ENCODE results near the gene FNDC3B. TPM values are rescaled to one million over a fixed set of nuclear protein-coding genes. Genes with fewer than 3 reads are reported as not detected.
A peak's percentile ranks its signal among the peaks of the same experiment; 100 is the strongest.

The FNDC3B gene
- total RNA-seq, 1 donor from 2014 or later: 29.5 TPM

- no peaks in the 10 kb centered on the region for H3K4me1 ChIP-seq
- H3K27ac ChIP-seq: no peak overlapping the region
- no peak overlapping the region for H3K4me3 Mint-ChIP-seq
- peaks cover 4% of the 10 kb centered on the region for H3K27me3 Mint-ChIP-seq (ENCODE audit: insufficient read depth, low read depth)
- H3K9me3 Mint-ChIP-seq: peaks cover 20% of the 10 kb centered on the region
- DNase-seq (ENCODE audit: low spot score): no peak
- H3K36me3 ChIP-seq: peaks cover 4% of the 10 kb centered on the region
- H4K20me1 ChIP-seq (ENCODE audit: low read depth): no peaks in the 10 kb centered on the region
- no peak overlapping the region for H3K4me3 ChIP-seq
- TF ChIP-seq CTCF (IDR thresholded peaks at IDR 0.05) (no peak), EZH2 (IDR thresholded peaks at IDR 0.05) (no peak), EZH2phosphoT487 (IDR thresholded peaks at IDR 0.05) (no peak)
- H2AFZ ChIP-seq (replicated peaks): no peak overlapping the region
- no peak overlapping the region for H3K4me2 ChIP-seq
- H3K79me2 ChIP-seq (ENCODE audit: low read depth): no peaks in the 10 kb centered on the region
- no peaks in the 10 kb centered on the region for H3K4me1 Mint-ChIP-seq
- H3K36me3 Mint-ChIP-seq: peaks cover 2% of the 10 kb centered on the region
- H3K27ac Mint-ChIP-seq: no peak overlapping the region
- no peak overlapping the region for H3K9ac ChIP-seq
- H3F3A ChIP-seq (ENCODE audit: low read depth): no peaks in the 10 kb centered on the region
- H3K27me3 ChIP-seq: no peaks in the 10 kb centered on the region
- H3K9me3 ChIP-seq (ENCODE audit: low read depth): no peaks in the 10 kb centered on the region
Observed at GRCh38 chr3:172002512-172003078, 36.8 kb upstream of the FNDC3B start.

- H3K4me3 ChIP-seq: no peak overlapping the region
- H3K79me2 ChIP-seq (ENCODE audit: low read depth): no peaks in the 10 kb centered on the region
- H3K36me3 Mint-ChIP-seq: no peaks in the 10 kb centered on the region
- no peak overlapping the region for H3K9ac ChIP-seq
- H4K20me1 ChIP-seq (ENCODE audit: low read depth): no peaks in the 10 kb centered on the region
- H3K4me1 Mint-ChIP-seq: no peaks in the 10 kb centered on the region
- no peaks in the 10 kb centered on the region for H3K4me1 ChIP-seq
- H3K36me3 ChIP-seq: peaks cover 4% of the 10 kb centered on the region
- TF ChIP-seq CTCF (IDR thresholded peaks at IDR 0.05) (no peak), EZH2 (IDR thresholded peaks at IDR 0.05) (no peak), EZH2phosphoT487 (IDR thresholded peaks at IDR 0.05) (no peak)
- no peak overlapping the region for H3K27ac ChIP-seq
- no peak overlapping the region for H2AFZ ChIP-seq (replicated peaks)
- peaks cover 14% of the 10 kb centered on the region for H3K9me3 Mint-ChIP-seq
- H3K4me2 ChIP-seq: no peak overlapping the region
- no peaks in the 10 kb centered on the region for H3K27me3 ChIP-seq
- H3K27me3 Mint-ChIP-seq (ENCODE audit: insufficient read depth, low read depth): peaks cover 4% of the 10 kb centered on the region
- no peaks in the 10 kb centered on the region for H3F3A ChIP-seq (ENCODE audit: low read depth)
- no peak overlapping the region for H3K27ac Mint-ChIP-seq
- no peak overlapping the region for H3K4me3 Mint-ChIP-seq
- no peaks in the 10 kb centered on the region for H3K9me3 ChIP-seq (ENCODE audit: low read depth)
- DNase-seq (ENCODE audit: low spot score): no peak
Observed at GRCh38 chr3:172003146-172003545, 36.2 kb upstream of the FNDC3B start.

GRCh38 chr3:172007065-172007370 lies 32.4 kb upstream of the FNDC3B start:
- TF ChIP-seq CTCF (IDR thresholded peaks at IDR 0.05) (no peak), EZH2 (IDR thresholded peaks at IDR 0.05) (no peak), EZH2phosphoT487 (IDR thresholded peaks at IDR 0.05) (no peak)
- H3K79me2 ChIP-seq (ENCODE audit: low read depth): no peaks in the 10 kb centered on the region
- H3K9me3 Mint-ChIP-seq: no peaks in the 10 kb centered on the region
- H3K4me1 Mint-ChIP-seq: peaks cover 6% of the 10 kb centered on the region
- peaks cover 8% of the 10 kb centered on the region for H3K4me1 ChIP-seq
- H3K4me3 Mint-ChIP-seq: no peak overlapping the region
- H3K4me3 ChIP-seq: no peak overlapping the region
- H3K27me3 Mint-ChIP-seq (ENCODE audit: insufficient read depth, low read depth): no peaks in the 10 kb centered on the region
- no peaks in the 10 kb centered on the region for H3K9me3 ChIP-seq (ENCODE audit: low read depth)
- no peak overlapping the region for H3K27ac ChIP-seq
- DNase-seq (ENCODE audit: low spot score): no peak
- peak overlapping the region; percentile 84 for H2AFZ ChIP-seq (replicated peaks)
- H3K36me3 Mint-ChIP-seq: no peaks in the 10 kb centered on the region
- H3K36me3 ChIP-seq: no peaks in the 10 kb centered on the region
- no peaks in the 10 kb centered on the region for H3F3A ChIP-seq (ENCODE audit: low read depth)
- no peak overlapping the region for H3K4me2 ChIP-seq
- H3K9ac ChIP-seq: no peak overlapping the region
- H3K27me3 ChIP-seq: no peaks in the 10 kb centered on the region
- no peak overlapping the region for H3K27ac Mint-ChIP-seq
- H4K20me1 ChIP-seq (ENCODE audit: low read depth): no peaks in the 10 kb centered on the region

All from neural progenitor cell (in vitro differentiated cells).